GM23338 (cell line): ENCODE data around the gene TTC9C. TPM values are rescaled to one million over a fixed set of nuclear protein-coding genes. Genes with fewer than 3 reads are reported as not detected.

Experiments used
- ATAC-seq: fragments of 200-7000 bp; cut with Tn5 transposase; 3 replicates; pipeline ENCODE4 v1.9.1; 2020
- DNase-seq: peaks from one replicate; pipeline ENCODE4 v3.0.0-alpha.2; 2015; ENCODE audit warnings: low spot score
- H2AFZ ChIP-seq: fragments of 200-600 bp; sonication (generic); 2 replicates; pipeline ENCODE4 v1.8.0; 2016; ENCODE audit warnings: antibody characterized with exemption, mild to moderate bottlenecking, moderate library complexity
- H3F3A ChIP-seq: fragments of 200-600 bp; sonication (generic); replicated peaks from 2 replicates; pipeline ENCODE4 v1.8.0; 2017; ENCODE audit warnings: antibody characterized with exemption, mixed run types, low read depth
- H3K27ac ChIP-seq: fragments of 200-600 bp; sonication (generic); 2 replicates; pipeline ENCODE4 v1.6.1; 2016; ENCODE audit warnings: low read depth
- H3K27me3 ChIP-seq: fragments of 200-600 bp; sonication (generic); 2 replicates; pipeline ENCODE4 v1.8.0; 2016; ENCODE audit warnings: mild to moderate bottlenecking, mixed run types, moderate library complexity; ENCODE audit not compliant: insufficient read depth
- H3K36me3 ChIP-seq: fragments of 200-600 bp; sonication (generic); 2 replicates; pipeline ENCODE4 v1.8.0; 2016; ENCODE audit warnings: mild to moderate bottlenecking; ENCODE audit not compliant: insufficient read depth
- H3K4me1 ChIP-seq: fragments of 200-600 bp; sonication (generic); 2 replicates; pipeline ENCODE4 v1.8.0; 2016; ENCODE audit warnings: mild to moderate bottlenecking, moderate library complexity; ENCODE audit not compliant: insufficient read depth
- H3K4me2 ChIP-seq: fragments of 200-600 bp; sonication (generic); 2 replicates; pipeline ENCODE4 v1.7.1; 2017; ENCODE audit warnings: mixed run types
- H3K4me3 ChIP-seq: fragments of 200-600 bp; sonication (generic); 2 replicates; pipeline ENCODE4 v1.6.1; 2016; ENCODE audit warnings: mixed run types
- H3K79me2 ChIP-seq: fragments of 200-600 bp; sonication (generic); replicated peaks from 2 replicates; pipeline ENCODE4 v1.8.0; 2017; ENCODE audit warnings: mild to moderate bottlenecking; ENCODE audit not compliant: insufficient read depth
- H3K9me2 ChIP-seq: fragments of 200-600 bp; sonication (generic); 2 replicates; pipeline ENCODE4 v1.8.0; 2017; ENCODE audit not compliant: insufficient read depth
- H4K20me1 ChIP-seq: fragments of 200-600 bp; sonication (generic); replicated peaks from 2 replicates; pipeline ENCODE4 v1.8.0; 2017; ENCODE audit warnings: mild to moderate bottlenecking; ENCODE audit not compliant: insufficient read depth
- H3K27ac Mint-ChIP-seq: 2 replicates; pipeline ENCODE4 v1.8.0; 2020; ENCODE audit warnings: inconsistent platforms, mild to moderate bottlenecking, moderate library complexity, mixed read lengths
- H3K27me3 Mint-ChIP-seq: 3 replicates; pipeline ENCODE4 v1.8.0; 2022; ENCODE audit warnings: low read depth, mild to moderate bottlenecking, moderate library complexity, mixed read lengths, inconsistent platforms; ENCODE audit not compliant: insufficient read depth, poor library complexity
- H3K36me3 Mint-ChIP-seq: 3 replicates; pipeline ENCODE4 v1.8.0; 2021; ENCODE audit warnings: low read depth, mild to moderate bottlenecking, inconsistent platforms, moderate library complexity, mixed read lengths
- H3K4me1 Mint-ChIP-seq: 3 replicates; pipeline ENCODE4 v1.8.0; 2020; ENCODE audit warnings: mild to moderate bottlenecking, inconsistent platforms, mixed read lengths
- H3K4me3 Mint-ChIP-seq: 3 replicates; pipeline ENCODE4 v1.8.0; 2021; ENCODE audit warnings: moderate library complexity, mild to moderate bottlenecking, inconsistent platforms, mixed read lengths
- H3K9me3 Mint-ChIP-seq: 3 replicates; pipeline ENCODE4 v1.8.0; 2020; ENCODE audit warnings: moderate library complexity, mild to moderate bottlenecking, inconsistent platforms, mixed read lengths
- CREB1 ChIP-seq: fragments of 250-450 bp; sonication (Bioruptor Pico); IDR thresholded peaks from 2 replicates; pipeline ENCODE4 v1.5.0; 2020; ENCODE audit warnings: low read depth, mild to moderate bottlenecking, moderate library complexity
- EZH2 ChIP-seq: fragments of 200-600 bp; sonication (generic); IDR thresholded peaks from one replicate; pipeline ENCODE4 v1.8.0; 2017; ENCODE audit warnings: antibody characterized with exemption, mild to moderate bottlenecking, low read depth; ENCODE audit not compliant: unreplicated experiment
- EZH2phosphoT487 ChIP-seq: fragments of 200-600 bp; sonication (generic); IDR thresholded peaks from one replicate; pipeline ENCODE4 v1.8.1; 2018; ENCODE audit warnings: antibody characterized with exemption; ENCODE audit not compliant: unreplicated experiment
- JUNB ChIP-seq: IDR thresholded peaks from one replicate; pipeline ENCODE4 v1.6.1; 2016; ENCODE audit warnings: antibody characterized with exemption; ENCODE audit not compliant: unreplicated experiment
- NANOG ChIP-seq: IDR thresholded peaks from 2 replicates; pipeline ENCODE4 v1.6.1; 2016; ENCODE audit warnings: antibody characterized with exemption, borderline replicate concordance
- STAT1 ChIP-seq: IDR thresholded peaks from one replicate; pipeline ENCODE4 v1.6.1; 2016; ENCODE audit warnings: antibody characterized with exemption; ENCODE audit not compliant: unreplicated experiment
- ZNF114 ChIP-seq: fragments of 250-450 bp; sonication (Bioruptor Pico); IDR thresholded peaks from 2 replicates; pipeline ENCODE4 v1.5.0; 2020; ENCODE audit warnings: mild to moderate bottlenecking, moderate library complexity
- ZNF331 ChIP-seq: fragments of 250-450 bp; sonication (Bioruptor Pico); IDR thresholded peaks from 2 replicates; pipeline ENCODE4 v1.5.0; 2020; ENCODE audit warnings: low read depth, mild to moderate bottlenecking, moderate library complexity
- polyA plus RNA-seq: library from polyadenylated mRNA; unstranded; fragments of >200 nt; fragmentation: Nextera tagmentation; extraction: Ambion mirVana; gene quantifications from 2 replicates; pipeline ENCODE4 v1.2.1, GENCODE V29; 2016
- total RNA-seq: library from RNA; depleted of rRNA; stranded (reverse); fragments of >200 nt; shearing (Covaris generic); gene quantifications from 2 replicates; pipeline ENCODE4 v1.2.3, GENCODE V29; 2014
- TF ChIP-seq, protein P1 (sequence below): IDR thresholded peaks from one replicate; pipeline ENCODE4 v1.6.1; 2018; ENCODE audit warnings: antibody characterized with exemption; ENCODE audit not compliant: unreplicated experiment
- TF ChIP-seq, protein P2 (sequence below), 2 experiments: fragments of 200-600 bp in 1 of 2; sonication (generic) in 1 of 2; conservative IDR thresholded peaks; 2 replicates each; pipeline versions ENCODE4 v1.5.1 to v1.6.1; 2016 to 2017; ENCODE audit warnings: antibody characterized with exemption in 2 of 2, low read depth in 2 of 2, mild to moderate bottlenecking in 2 of 2, moderate library complexity in 1 of 2
- TF ChIP-seq, protein P3 (sequence below): IDR thresholded peaks from 2 replicates; pipeline ENCODE4 v1.6.1; 2016; ENCODE audit warnings: antibody characterized with exemption
- TF ChIP-seq, protein P4 (sequence below): fragments of 250-450 bp; sonication (Bioruptor Pico); IDR thresholded peaks from 2 replicates; pipeline ENCODE4 v1.5.0; 2020; ENCODE audit warnings: mild to moderate bottlenecking, moderate library complexity

The TTC9C gene
- total and polyA plus RNA-seq, 2 experiments from 2014 or later: 27.5 to 42.0 TPM

DNA sequence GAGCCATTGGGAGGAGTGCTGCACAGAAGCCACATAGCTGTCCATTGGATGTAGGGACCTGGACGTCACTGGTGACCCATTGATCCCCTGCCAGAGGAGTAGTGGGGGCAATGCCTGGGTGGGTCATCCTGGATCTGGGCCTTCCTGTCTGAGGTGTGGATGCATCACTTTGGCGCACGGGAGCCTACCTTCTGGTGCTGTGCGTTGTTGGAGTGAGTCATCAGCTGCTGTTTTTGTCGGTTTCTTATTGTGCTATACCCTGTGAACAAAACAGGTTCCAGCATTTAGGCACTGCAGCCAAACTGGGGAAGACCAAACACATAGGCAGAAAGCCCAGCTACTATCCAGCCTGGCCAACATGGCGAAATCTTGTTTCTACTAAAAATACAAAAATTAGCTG is 46.1 kb downstream of the TTC9C start (continued):
- TF ChIP-seq EZH2phosphoT487 (no peak), ZNF114 (CRISPR knock-in tag) (no peak), NANOG (no peak), CREB1 (CRISPR knock-in tag) (no peak)

DNA sequence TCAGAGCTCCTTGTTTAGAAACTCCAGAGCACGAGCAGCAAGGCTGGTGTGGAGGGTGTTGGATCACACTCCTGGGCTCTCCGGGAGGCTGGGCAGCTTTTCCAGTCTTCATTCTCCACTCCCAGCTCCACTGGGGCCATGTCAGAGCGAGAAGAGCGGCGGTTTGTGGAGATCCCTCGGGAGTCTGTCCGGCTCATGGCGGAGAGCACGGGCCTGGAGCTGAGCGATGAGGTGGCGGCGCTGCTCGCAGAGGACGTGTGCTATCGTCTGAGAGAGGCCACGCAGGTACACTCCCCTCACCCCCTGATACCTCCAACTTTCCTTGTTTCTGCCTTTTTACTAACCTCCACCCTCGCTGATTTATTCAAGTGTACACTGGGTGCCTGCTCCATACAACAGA is 47.4 kb downstream of the TTC9C start:
- Mint-ChIP-seq H3K4me3 (no peak overlapping the region), H3K36me3 (peaks cover 52% of the 10 kb centered on the region), H3K9me3 (no peaks in the 10 kb centered on the region; the same call in 2 of the 3 replicates), H3K4me1 (peaks cover under 1% of the 10 kb centered on the region; the same call in 2 of the 3 replicates), H3K27ac (peak overlapping the region; percentile 74; the same call in 1 of the 2 replicates), H3K27me3 (peaks cover 8% of the 10 kb centered on the region)
- no peaks in the 10 kb centered on the region for H3K27me3 ChIP-seq
- H3K4me1 ChIP-seq: 0 out of 2 replicates have a peak, but pooled peaks cover under 1% of the 10 kb centered on the region
- H2AFZ ChIP-seq: no peak overlapping the region
- no peaks in the 10 kb centered on the region for H3K9me2 ChIP-seq
- TF ChIP-seq, protein P1, sequence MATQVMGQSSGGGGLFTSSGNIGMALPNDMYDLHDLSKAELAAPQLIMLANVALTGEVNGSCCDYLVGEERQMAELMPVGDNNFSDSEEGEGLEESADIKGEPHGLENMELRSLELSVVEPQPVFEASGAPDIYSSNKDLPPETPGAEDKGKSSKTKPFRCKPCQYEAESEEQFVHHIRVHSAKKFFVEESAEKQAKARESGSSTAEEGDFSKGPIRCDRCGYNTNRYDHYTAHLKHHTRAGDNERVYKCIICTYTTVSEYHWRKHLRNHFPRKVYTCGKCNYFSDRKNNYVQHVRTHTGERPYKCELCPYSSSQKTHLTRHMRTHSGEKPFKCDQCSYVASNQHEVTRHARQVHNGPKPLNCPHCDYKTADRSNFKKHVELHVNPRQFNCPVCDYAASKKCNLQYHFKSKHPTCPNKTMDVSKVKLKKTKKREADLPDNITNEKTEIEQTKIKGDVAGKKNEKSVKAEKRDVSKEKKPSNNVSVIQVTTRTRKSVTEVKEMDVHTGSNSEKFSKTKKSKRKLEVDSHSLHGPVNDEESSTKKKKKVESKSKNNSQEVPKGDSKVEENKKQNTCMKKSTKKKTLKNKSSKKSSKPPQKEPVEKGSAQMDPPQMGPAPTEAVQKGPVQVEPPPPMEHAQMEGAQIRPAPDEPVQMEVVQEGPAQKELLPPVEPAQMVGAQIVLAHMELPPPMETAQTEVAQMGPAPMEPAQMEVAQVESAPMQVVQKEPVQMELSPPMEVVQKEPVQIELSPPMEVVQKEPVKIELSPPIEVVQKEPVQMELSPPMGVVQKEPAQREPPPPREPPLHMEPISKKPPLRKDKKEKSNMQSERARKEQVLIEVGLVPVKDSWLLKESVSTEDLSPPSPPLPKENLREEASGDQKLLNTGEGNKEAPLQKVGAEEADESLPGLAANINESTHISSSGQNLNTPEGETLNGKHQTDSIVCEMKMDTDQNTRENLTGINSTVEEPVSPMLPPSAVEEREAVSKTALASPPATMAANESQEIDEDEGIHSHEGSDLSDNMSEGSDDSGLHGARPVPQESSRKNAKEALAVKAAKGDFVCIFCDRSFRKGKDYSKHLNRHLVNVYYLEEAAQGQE: no peak
- TF ChIP-seq, protein P2, sequence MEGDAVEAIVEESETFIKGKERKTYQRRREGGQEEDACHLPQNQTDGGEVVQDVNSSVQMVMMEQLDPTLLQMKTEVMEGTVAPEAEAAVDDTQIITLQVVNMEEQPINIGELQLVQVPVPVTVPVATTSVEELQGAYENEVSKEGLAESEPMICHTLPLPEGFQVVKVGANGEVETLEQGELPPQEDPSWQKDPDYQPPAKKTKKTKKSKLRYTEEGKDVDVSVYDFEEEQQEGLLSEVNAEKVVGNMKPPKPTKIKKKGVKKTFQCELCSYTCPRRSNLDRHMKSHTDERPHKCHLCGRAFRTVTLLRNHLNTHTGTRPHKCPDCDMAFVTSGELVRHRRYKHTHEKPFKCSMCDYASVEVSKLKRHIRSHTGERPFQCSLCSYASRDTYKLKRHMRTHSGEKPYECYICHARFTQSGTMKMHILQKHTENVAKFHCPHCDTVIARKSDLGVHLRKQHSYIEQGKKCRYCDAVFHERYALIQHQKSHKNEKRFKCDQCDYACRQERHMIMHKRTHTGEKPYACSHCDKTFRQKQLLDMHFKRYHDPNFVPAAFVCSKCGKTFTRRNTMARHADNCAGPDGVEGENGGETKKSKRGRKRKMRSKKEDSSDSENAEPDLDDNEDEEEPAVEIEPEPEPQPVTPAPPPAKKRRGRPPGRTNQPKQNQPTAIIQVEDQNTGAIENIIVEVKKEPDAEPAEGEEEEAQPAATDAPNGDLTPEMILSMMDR (conservative IDR thresholded peaks at IDR 0.05; ENCODE audit: low read depth in 2 of 2): no peak
- no peak for TF ChIP-seq EZH2
- TF ChIP-seq ZNF114 (CRISPR knock-in tag): no peak
- TF ChIP-seq JUNB: no peak
- TF ChIP-seq, protein P3, sequence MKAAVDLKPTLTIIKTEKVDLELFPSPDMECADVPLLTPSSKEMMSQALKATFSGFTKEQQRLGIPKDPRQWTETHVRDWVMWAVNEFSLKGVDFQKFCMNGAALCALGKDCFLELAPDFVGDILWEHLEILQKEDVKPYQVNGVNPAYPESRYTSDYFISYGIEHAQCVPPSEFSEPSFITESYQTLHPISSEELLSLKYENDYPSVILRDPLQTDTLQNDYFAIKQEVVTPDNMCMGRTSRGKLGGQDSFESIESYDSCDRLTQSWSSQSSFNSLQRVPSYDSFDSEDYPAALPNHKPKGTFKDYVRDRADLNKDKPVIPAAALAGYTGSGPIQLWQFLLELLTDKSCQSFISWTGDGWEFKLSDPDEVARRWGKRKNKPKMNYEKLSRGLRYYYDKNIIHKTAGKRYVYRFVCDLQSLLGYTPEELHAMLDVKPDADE: no peak
- no peak for TF ChIP-seq ZNF331 (CRISPR knock-in tag)
- TF ChIP-seq, protein P4, sequence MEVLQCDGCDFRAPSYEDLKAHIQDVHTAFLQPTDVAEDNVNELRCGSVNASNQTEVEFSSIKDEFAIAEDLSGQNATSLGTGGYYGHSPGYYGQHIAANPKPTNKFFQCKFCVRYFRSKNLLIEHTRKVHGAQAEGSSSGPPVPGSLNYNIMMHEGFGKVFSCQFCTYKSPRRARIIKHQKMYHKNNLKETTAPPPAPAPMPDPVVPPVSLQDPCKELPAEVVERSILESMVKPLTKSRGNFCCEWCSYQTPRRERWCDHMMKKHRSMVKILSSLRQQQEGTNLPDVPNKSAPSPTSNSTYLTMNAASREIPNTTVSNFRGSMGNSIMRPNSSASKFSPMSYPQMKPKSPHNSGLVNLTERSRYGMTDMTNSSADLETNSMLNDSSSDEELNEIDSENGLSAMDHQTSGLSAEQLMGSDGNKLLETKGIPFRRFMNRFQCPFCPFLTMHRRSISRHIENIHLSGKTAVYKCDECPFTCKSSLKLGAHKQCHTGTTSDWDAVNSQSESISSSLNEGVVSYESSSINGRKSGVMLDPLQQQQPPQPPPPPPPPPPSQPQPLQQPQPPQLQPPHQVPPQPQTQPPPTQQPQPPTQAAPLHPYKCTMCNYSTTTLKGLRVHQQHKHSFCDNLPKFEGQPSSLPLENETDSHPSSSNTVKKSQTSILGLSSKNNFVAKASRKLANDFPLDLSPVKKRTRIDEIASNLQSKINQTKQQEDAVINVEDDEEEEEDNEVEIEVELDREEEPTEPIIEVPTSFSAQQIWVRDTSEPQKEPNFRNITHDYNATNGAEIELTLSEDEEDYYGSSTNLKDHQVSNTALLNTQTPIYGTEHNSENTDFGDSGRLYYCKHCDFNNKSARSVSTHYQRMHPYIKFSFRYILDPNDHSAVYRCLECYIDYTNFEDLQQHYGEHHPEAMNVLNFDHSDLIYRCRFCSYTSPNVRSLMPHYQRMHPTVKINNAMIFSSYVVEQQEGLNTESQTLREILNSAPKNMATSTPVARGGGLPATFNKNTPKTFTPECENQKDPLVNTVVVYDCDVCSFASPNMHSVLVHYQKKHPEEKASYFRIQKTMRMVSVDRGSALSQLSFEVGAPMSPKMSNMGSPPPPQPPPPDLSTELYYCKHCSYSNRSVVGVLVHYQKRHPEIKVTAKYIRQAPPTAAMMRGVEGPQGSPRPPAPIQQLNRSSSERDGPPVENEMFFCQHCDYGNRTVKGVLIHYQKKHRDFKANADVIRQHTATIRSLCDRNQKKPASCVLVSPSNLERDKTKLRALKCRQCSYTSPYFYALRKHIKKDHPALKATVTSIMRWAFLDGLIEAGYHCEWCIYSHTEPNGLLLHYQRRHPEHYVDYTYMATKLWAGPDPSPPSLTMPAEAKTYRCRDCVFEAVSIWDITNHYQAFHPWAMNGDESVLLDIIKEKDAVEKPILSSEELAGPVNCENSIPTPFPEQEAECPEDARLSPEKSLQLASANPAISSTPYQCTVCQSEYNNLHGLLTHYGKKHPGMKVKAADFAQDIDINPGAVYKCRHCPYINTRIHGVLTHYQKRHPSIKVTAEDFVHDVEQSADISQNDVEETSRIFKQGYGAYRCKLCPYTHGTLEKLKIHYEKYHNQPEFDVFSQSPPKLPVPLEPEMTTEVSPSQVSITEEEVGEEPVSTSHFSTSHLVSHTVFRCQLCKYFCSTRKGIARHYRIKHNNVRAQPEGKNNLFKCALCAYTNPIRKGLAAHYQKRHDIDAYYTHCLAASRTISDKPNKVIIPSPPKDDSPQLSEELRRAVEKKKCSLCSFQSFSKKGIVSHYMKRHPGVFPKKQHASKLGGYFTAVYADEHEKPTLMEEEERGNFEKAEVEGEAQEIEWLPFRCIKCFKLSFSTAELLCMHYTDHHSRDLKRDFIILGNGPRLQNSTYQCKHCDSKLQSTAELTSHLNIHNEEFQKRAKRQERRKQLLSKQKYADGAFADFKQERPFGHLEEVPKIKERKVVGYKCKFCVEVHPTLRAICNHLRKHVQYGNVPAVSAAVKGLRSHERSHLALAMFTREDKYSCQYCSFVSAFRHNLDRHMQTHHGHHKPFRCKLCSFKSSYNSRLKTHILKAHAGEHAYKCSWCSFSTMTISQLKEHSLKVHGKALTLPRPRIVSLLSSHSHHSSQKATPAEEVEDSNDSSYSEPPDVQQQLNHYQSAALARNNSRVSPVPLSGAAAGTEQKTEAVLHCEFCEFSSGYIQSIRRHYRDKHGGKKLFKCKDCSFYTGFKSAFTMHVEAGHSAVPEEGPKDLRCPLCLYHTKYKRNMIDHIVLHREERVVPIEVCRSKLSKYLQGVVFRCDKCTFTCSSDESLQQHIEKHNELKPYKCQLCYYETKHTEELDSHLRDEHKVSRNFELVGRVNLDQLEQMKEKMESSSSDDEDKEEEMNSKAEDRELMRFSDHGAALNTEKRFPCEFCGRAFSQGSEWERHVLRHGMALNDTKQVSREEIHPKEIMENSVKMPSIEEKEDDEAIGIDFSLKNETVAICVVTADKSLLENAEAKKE (CRISPR knock-in tag): no peak
- no peak for TF ChIP-seq CREB1 (CRISPR knock-in tag)
- TF ChIP-seq STAT1: no peak
- no peak for TF ChIP-seq EZH2phosphoT487
- no peak overlapping the region for H3K4me2 ChIP-seq
- H3K36me3 ChIP-seq: peaks cover 17% of the 10 kb centered on the region; the same call in 1 of the 2 replicates
- ATAC-seq (no peak), DNase-seq (no peak)
- peaks cover 3% of the 10 kb centered on the region; the same call in 1 of the 2 replicates for H4K20me1 ChIP-seq
- H3F3A ChIP-seq: peaks cover 8% of the 10 kb centered on the region
- H3K4me3 ChIP-seq: no peak overlapping the region
- peaks cover 31% of the 10 kb centered on the region for H3K79me2 ChIP-seq
- H3K27ac ChIP-seq: no peak overlapping the region
